DOHH2 (cell line): ENCODE measurements around the gene NT5C3A.

Source experiments
- H3F3A ChIP-seq: fragments of 200-600 bp; sonication (generic), shearing (Covaris generic); 2 replicates; pipeline ENCODE4 v1.6.0; 2016; ENCODE audit warnings: antibody characterized with exemption, mild to moderate bottlenecking; ENCODE audit not compliant: control insufficient read depth, insufficient read depth
- H3K27ac ChIP-seq: fragments of 200-600 bp; sonication (generic); 2 replicates; pipeline ENCODE4 v1.5.1; 2014; ENCODE audit warnings: low read depth, mild to moderate bottlenecking, low read length, moderate library complexity
- H3K27me3 ChIP-seq: fragments of 200-600 bp; sonication (generic); 2 replicates; pipeline ENCODE4 v1.6.1; 2014; ENCODE audit warnings: mild to moderate bottlenecking, low read length, mixed read lengths; ENCODE audit not compliant: control insufficient read depth
- H3K36me3 ChIP-seq: fragments of 200-600 bp; sonication (generic); 2 replicates; pipeline ENCODE4 v1.6.1; 2014; ENCODE audit warnings: mild to moderate bottlenecking, low read length, moderate library complexity, mixed read lengths; ENCODE audit not compliant: control insufficient read depth
- H3K4me1 ChIP-seq: fragments of 200-600 bp; sonication (generic); 2 replicates; pipeline ENCODE4 v1.6.1; 2014; ENCODE audit warnings: mild to moderate bottlenecking, low read length, mixed read lengths; ENCODE audit not compliant: control insufficient read depth
- H3K4me2 ChIP-seq: fragments of 200-600 bp; sonication (generic); 2 replicates; pipeline ENCODE4 v1.6.0; 2014; ENCODE audit warnings: mild to moderate bottlenecking, low read length, moderate library complexity
- H3K4me3 ChIP-seq: fragments of 200-600 bp; sonication (generic); 2 replicates; pipeline ENCODE4 v1.5.1; 2014; ENCODE audit warnings: mild to moderate bottlenecking, low read length, mixed read lengths
- H3K79me2 ChIP-seq: fragments of 200-600 bp; sonication (generic); 2 replicates; pipeline ENCODE4 v1.6.1; 2014; ENCODE audit warnings: mild to moderate bottlenecking, low read length, mixed read lengths; ENCODE audit not compliant: control insufficient read depth
- H3K9me2 ChIP-seq: fragments of 200-600 bp; sonication (generic); replicated peaks from 2 replicates; pipeline ENCODE4 v1.6.1; 2014; ENCODE audit warnings: mild to moderate bottlenecking, low read length, mixed read lengths; ENCODE audit not compliant: control insufficient read depth
- H3K9me3 ChIP-seq: fragments of 200-600 bp; sonication (generic); 2 replicates; pipeline ENCODE4 v1.6.1; 2014; ENCODE audit warnings: antibody characterized with exemption, low read length, mixed read lengths; ENCODE audit not compliant: control insufficient read depth, insufficient read depth
- H4K20me1 ChIP-seq: fragments of 200-600 bp; sonication (generic); 2 replicates; pipeline ENCODE4 v1.6.0; 2014; ENCODE audit warnings: low read depth, mild to moderate bottlenecking, antibody characterized with exemption, low read length, moderate library complexity; ENCODE audit not compliant: control insufficient read depth, insufficient read depth
- CTCF ChIP-seq: fragments of 200-600 bp; sonication (generic); IDR thresholded peaks from one replicate; pipeline ENCODE4 v1.5.1; 2014; ENCODE audit warnings: antibody characterized with exemption, mild to moderate bottlenecking, low read depth, low read length; ENCODE audit not compliant: poor library complexity, severe bottlenecking
- EZH2phosphoT487 ChIP-seq: fragments of 200-600 bp; sonication (generic); IDR thresholded peaks from 2 replicates; pipeline ENCODE4 v1.6.1; 2017; ENCODE audit warnings: borderline replicate concordance, mild to moderate bottlenecking, antibody characterized with exemption, low read length, moderate library complexity, mixed read lengths

NT5C3A gene

GRCh38 chr7:33054261-33054964 lies 8.2 kb downstream of the NT5C3A start:
- no peak for TF ChIP-seq CTCF
- no peak for TF ChIP-seq EZH2phosphoT487
- peak overlapping the region; percentile 15 for H3K4me2 ChIP-seq
- peaks cover 97% of the 10 kb centered on the region for H3K79me2 ChIP-seq
- no peak overlapping the region for H3K4me3 ChIP-seq
- H4K20me1 ChIP-seq = peaks cover 33% of the 10 kb centered on the region
- H3K27ac ChIP-seq = no peak overlapping the region
- no peaks in the 10 kb centered on the region for H3K9me2 ChIP-seq
- H3K36me3 ChIP-seq = peaks cover 30% of the 10 kb centered on the region
- H3F3A ChIP-seq = peaks cover 10% of the 10 kb centered on the region
- peaks cover 62% of the 10 kb centered on the region for H3K4me1 ChIP-seq
- H3K9me3 ChIP-seq = no peaks in the 10 kb centered on the region
- no peaks in the 10 kb centered on the region for H3K27me3 ChIP-seq

- no peaks in the 10 kb centered on the region for H3K9me2 ChIP-seq
- H3K4me2 ChIP-seq = no peak overlapping the region
- peaks cover 23% of the 10 kb centered on the region for H3K36me3 ChIP-seq
- H3F3A ChIP-seq = peaks cover 10% of the 10 kb centered on the region
- H3K27me3 ChIP-seq = no peaks in the 10 kb centered on the region
- no peak overlapping the region for H3K4me3 ChIP-seq
- TF ChIP-seq EZH2phosphoT487 (no peak), CTCF (no peak)
- peaks cover 68% of the 10 kb centered on the region for H3K4me1 ChIP-seq
- peaks cover 97% of the 10 kb centered on the region for H3K79me2 ChIP-seq
- H4K20me1 ChIP-seq = peaks cover 30% of the 10 kb centered on the region
- H3K27ac ChIP-seq = no peak overlapping the region
- H3K9me3 ChIP-seq = no peaks in the 10 kb centered on the region
These were observed 8.9 kb downstream of the NT5C3A start for GRCh38 chr7:33053721-33054120.

- H3K9me2 ChIP-seq = no peaks in the 10 kb centered on the region
- H3K4me3 ChIP-seq = peak overlapping the region; percentile 43
- H3K79me2 ChIP-seq = peaks cover 97% of the 10 kb centered on the region
- H3K27me3 ChIP-seq = no peaks in the 10 kb centered on the region
- peaks cover 12% of the 10 kb centered on the region for H3F3A ChIP-seq
- H4K20me1 ChIP-seq = peaks cover 45% of the 10 kb centered on the region
- peak overlapping the region; percentile 60 for H3K4me2 ChIP-seq
- 0 out of 2 replicates have a peak overlapping the region, but pooled peaks have one; percentile 11 for H3K27ac ChIP-seq
- peak; percentile 84 for TF ChIP-seq CTCF
- TF ChIP-seq EZH2phosphoT487 = no peak
- H3K9me3 ChIP-seq = no peaks in the 10 kb centered on the region
- peaks cover 93% of the 10 kb centered on the region for H3K4me1 ChIP-seq
- peaks cover 17% of the 10 kb centered on the region for H3K36me3 ChIP-seq
These were observed 11.8 kb downstream of the NT5C3A start for GRCh38 chr7:33050535-33051318.
